GM19193 (cell line): ENCODE measurements around the gene DPH1.

ENCODE experiments used
- POLR2A ChIP-seq: IDR thresholded peaks from 4 replicates; pipeline ENCODE4 v1.6.1; 2011; ENCODE audit not compliant: insufficient read depth, insufficient read length; ENCODE audit errors: extremely low read depth

Gene DPH1

GRCh38 chr17:1999557-2000251 is 30.2 kb upstream of the DPH1 start:
- TF ChIP-seq POLR2A = no peak

GRCh38 chr17:2002767-2003329 is 27.1 kb upstream of the DPH1 start:
- TF ChIP-seq POLR2A = no peak

- no peak for TF ChIP-seq POLR2A
These were observed 26.4 kb upstream of the DPH1 start for GRCh38 chr17:2003525-2003924.

- TF ChIP-seq POLR2A = no peak
These were observed 25.5 kb upstream of the DPH1 start for GRCh38 chr17:2004435-2004952.

GRCh38 chr17:2008332-2009126 is 21.4 kb upstream of the DPH1 start:
- TF ChIP-seq POLR2A = no peak

GRCh38 chr17:2009737-2010136 is 20.2 kb upstream of the DPH1 start:
- no peak for TF ChIP-seq POLR2A

- no peak for TF ChIP-seq POLR2A
These were observed 18.3 kb upstream of the DPH1 start for GRCh38 chr17:2011411-2012371.

- TF ChIP-seq POLR2A = no peak
These were observed 17.5 kb upstream of the DPH1 start for GRCh38 chr17:2012499-2012898.

GRCh38 chr17:2013994-2014317 is 16.0 kb upstream of the DPH1 start:
- no peak for TF ChIP-seq POLR2A

- TF ChIP-seq POLR2A = no peak
These were observed 14.6 kb upstream of the DPH1 start for GRCh38 chr17:2015314-2015713.

GRCh38 chr17:2016494-2016893 is 13.5 kb upstream of the DPH1 start:
- TF ChIP-seq POLR2A = no peak

GRCh38 chr17:2017274-2017941 is 12.5 kb upstream of the DPH1 start:
- TF ChIP-seq POLR2A = no peak

GRCh38 chr17:2018716-2019510 is 11.0 kb upstream of the DPH1 start:
- TF ChIP-seq POLR2A = no peak
